ENCODE data around the gene MT1X. TPM values are rescaled to one million over a fixed set of nuclear protein-coding genes. Genes with fewer than 3 reads are reported as not detected.
"Not testable (repeated sequence)": the region's sequence is repeated elsewhere in the genome, so short reads cannot be mapped to it uniquely, and the experiment has no call there.

The MT1X gene
- total RNA-seq, 1 donor from 2014 or later = 22.3 TPM

- no peak for DNase-seq
Observed at GRCh38 chr16:56713794-56714193, 31.5 kb downstream of the MT1X start.

- DNase-seq = no peak
Observed at GRCh38 chr16:56715126-56715525, 32.9 kb downstream of the MT1X start.

GRCh38 chr16:56716761-56717160 lies 34.5 kb downstream of the MT1X start:
- DNase-seq = no peak

GRCh38 chr16:56717532-56717931 lies 35.3 kb downstream of the MT1X start:
- not testable (repeated sequence) for DNase-seq

GRCh38 chr16:56722200-56722842 lies 40.1 kb downstream of the MT1X start:
- no peak for DNase-seq

GRCh38 chr16:56724191-56724590 lies 41.9 kb downstream of the MT1X start:
- no peak for DNase-seq

- no peak for DNase-seq
Observed at GRCh38 chr16:56726283-56726682, 44.0 kb downstream of the MT1X start.

- no peak for DNase-seq
Observed at GRCh38 chr16:56726926-56727325, 44.7 kb downstream of the MT1X start.

GRCh38 chr16:56728027-56728426 lies 45.8 kb downstream of the MT1X start:
- DNase-seq = no peak

- DNase-seq = peak; percentile 36
Observed at GRCh38 chr16:56728980-56729734, 46.9 kb downstream of the MT1X start.

- DNase-seq = peak; percentile 96
Observed at GRCh38 chr16:56729735-56730662, 47.7 kb downstream of the MT1X start, which contains the start of gene NUP93. TSS of gene NUP93 (plus strand) at chr16:56730129. CDS start at chr16:56748248, 18,119 bp downstream.

GRCh38 chr16:56732366-56732765 lies 50.1 kb downstream of the MT1X start:
- DNase-seq = no peak

- no peak for DNase-seq
Observed at GRCh38 chr16:56732832-56733231, 50.6 kb downstream of the MT1X start.

Other genes with a start within 250 kb of the MT1X start
- gene NUDT21, start 231.1 kb upstream of the MT1X start, total RNA-seq = 102 and 147 TPM in 2 replicates
- gene OGFOD1, start 230.9 kb upstream of the MT1X start, total RNA-seq = 71.6 and 155 TPM in 2 replicates
- gene BBS2, start 162.4 kb upstream of the MT1X start, total RNA-seq = 40.6 and 52.2 TPM in 2 replicates
- gene MT4, start 117.4 kb upstream of the MT1X start, total RNA-seq = not detected in 2 replicates
- not detected in 2 replicates for gene MT3, start 92.9 kb upstream of the MT1X start, total RNA-seq
- 21.3 and 82.5 TPM in 2 replicates for gene MT2A, start 73.9 kb upstream of the MT1X start, total RNA-seq
- gene MT1E, start 56.7 kb upstream of the MT1X start, total RNA-seq = 13.8 and 103 TPM in 2 replicates
- gene MT1M, start 49.8 kb upstream of the MT1X start, total RNA-seq = 0.34 and 0.98 TPM in 2 replicates
- gene MT1A, start 43.8 kb upstream of the MT1X start, total RNA-seq = 2.3 TPM in 1 of 2 replicates, not detected in the other
- not detected in 2 replicates for gene MT1B, start 30.6 kb upstream of the MT1X start, total RNA-seq
- 0.34 and 0.93 TPM in 2 replicates for gene MT1F, start 24.5 kb upstream of the MT1X start, total RNA-seq
- not detected in 2 replicates for gene MT1G, start 14.4 kb upstream of the MT1X start, total RNA-seq
- not detected in 2 replicates for gene MT1H, start 12.7 kb upstream of the MT1X start, total RNA-seq
- 59.7 and 98.4 TPM in 2 replicates for gene NUP93, start 47.7 kb downstream of the MT1X start, total RNA-seq
- not detected in 2 replicates for gene SLC12A3, start 182.7 kb downstream of the MT1X start, total RNA-seq
- 88.0 and 132 TPM in 2 replicates for gene HERPUD1, start 249.7 kb downstream of the MT1X start, total RNA-seq

All from dermis blood vessel endothelial cell (primary cell).